ENCODE results near the gene TBC1D22A.

The TBC1D22A gene

GRCh38 chr22:47095395-47096122 lies 333.1 kb downstream of the TBC1D22A start:
- Histone ChIP-seq H3K9me3 (ENCODE audit: severe bottlenecking) (no peaks in the 10 kb centered on the region), H3K4me3 (ENCODE audit: low read depth, low read length) (no peak overlapping the region), H3K27me3 (ENCODE audit: insufficient read depth, low read depth, severe bottlenecking) (no peaks in the 10 kb centered on the region), H3K36me3 (no peaks in the 10 kb centered on the region), H3K27ac (no peak overlapping the region)
- DNase-seq = no peak
- TF ChIP-seq, protein P1, sequence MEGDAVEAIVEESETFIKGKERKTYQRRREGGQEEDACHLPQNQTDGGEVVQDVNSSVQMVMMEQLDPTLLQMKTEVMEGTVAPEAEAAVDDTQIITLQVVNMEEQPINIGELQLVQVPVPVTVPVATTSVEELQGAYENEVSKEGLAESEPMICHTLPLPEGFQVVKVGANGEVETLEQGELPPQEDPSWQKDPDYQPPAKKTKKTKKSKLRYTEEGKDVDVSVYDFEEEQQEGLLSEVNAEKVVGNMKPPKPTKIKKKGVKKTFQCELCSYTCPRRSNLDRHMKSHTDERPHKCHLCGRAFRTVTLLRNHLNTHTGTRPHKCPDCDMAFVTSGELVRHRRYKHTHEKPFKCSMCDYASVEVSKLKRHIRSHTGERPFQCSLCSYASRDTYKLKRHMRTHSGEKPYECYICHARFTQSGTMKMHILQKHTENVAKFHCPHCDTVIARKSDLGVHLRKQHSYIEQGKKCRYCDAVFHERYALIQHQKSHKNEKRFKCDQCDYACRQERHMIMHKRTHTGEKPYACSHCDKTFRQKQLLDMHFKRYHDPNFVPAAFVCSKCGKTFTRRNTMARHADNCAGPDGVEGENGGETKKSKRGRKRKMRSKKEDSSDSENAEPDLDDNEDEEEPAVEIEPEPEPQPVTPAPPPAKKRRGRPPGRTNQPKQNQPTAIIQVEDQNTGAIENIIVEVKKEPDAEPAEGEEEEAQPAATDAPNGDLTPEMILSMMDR (IDR thresholded peaks at IDR 0.05; ENCODE audit: low read depth, low read length) = no peak

DNA sequence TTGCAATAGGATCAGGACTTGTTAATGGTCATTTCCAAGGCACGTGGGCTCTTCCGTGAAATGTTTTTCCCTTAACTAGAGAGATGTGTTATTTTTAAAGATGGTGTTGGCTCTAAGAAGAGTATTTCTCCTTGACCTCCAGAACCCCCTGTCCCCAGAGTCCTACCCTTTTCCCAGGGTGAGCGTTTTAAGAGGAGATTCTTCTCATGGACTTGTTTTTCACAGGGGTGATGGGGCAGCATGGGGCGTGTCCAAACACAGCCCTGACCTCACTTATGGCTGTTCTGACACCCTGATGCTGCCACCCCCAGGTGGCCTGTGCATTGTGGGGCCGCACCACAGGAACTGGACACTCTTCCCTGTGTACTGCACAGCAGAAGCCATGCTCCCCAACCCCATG lies 335.7 kb downstream of the TBC1D22A start:
- Histone ChIP-seq H3K9me3 (ENCODE audit: severe bottlenecking) (no peaks in the 10 kb centered on the region), H3K4me3 (ENCODE audit: low read depth, low read length) (no peak overlapping the region), H3K36me3 (no peaks in the 10 kb centered on the region), H3K27me3 (ENCODE audit: insufficient read depth, low read depth, severe bottlenecking) (no peaks in the 10 kb centered on the region), H3K27ac (no peak overlapping the region)
- DNase-seq = no peak
- TF ChIP-seq, protein P1 (IDR thresholded peaks at IDR 0.05; ENCODE audit: low read depth, low read length) = no peak

DNA sequence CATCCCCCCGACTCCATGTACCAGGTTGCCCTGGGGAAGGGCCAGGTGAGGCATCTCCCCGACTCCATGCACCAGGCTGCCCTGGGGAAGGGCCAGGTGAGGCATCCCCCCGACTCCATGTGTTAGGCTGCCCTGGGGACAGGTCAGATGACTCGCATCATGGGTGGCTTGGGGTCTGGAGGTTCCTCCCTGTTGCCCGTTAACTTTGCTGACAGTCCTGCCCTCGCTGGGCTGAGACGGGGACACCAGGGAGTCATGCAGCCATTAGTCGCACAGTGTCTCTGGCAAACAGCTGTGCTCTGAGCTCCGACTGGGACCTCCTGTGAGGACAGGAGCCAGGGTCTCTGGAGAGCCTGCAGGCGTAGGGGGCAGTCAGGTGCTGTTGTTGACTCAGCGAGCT lies 336.1 kb downstream of the TBC1D22A start:
- Histone ChIP-seq H3K4me3 (ENCODE audit: low read depth, low read length) (no peak overlapping the region), H3K27me3 (ENCODE audit: insufficient read depth, low read depth, severe bottlenecking) (no peaks in the 10 kb centered on the region), H3K36me3 (no peaks in the 10 kb centered on the region), H3K27ac (no peak overlapping the region), H3K9me3 (ENCODE audit: severe bottlenecking) (no peaks in the 10 kb centered on the region)
- no peak for DNase-seq
- TF ChIP-seq, protein P1 (IDR thresholded peaks at IDR 0.05; ENCODE audit: low read depth, low read length) = no peak

GRCh38 chr22:47100019-47100418 lies 337.6 kb downstream of the TBC1D22A start:
- DNase-seq = no peak
- TF ChIP-seq, protein P1 (IDR thresholded peaks at IDR 0.05; ENCODE audit: low read depth, low read length) = no peak
- no peaks in the 10 kb centered on the region for H3K9me3 ChIP-seq (ENCODE audit: severe bottlenecking)
- H3K4me3 ChIP-seq (ENCODE audit: low read depth, low read length) = no peak overlapping the region
- H3K27ac ChIP-seq = no peak overlapping the region
- no peaks in the 10 kb centered on the region for H3K36me3 ChIP-seq
- H3K27me3 ChIP-seq (ENCODE audit: insufficient read depth, low read depth, severe bottlenecking) = no peaks in the 10 kb centered on the region

DNA sequence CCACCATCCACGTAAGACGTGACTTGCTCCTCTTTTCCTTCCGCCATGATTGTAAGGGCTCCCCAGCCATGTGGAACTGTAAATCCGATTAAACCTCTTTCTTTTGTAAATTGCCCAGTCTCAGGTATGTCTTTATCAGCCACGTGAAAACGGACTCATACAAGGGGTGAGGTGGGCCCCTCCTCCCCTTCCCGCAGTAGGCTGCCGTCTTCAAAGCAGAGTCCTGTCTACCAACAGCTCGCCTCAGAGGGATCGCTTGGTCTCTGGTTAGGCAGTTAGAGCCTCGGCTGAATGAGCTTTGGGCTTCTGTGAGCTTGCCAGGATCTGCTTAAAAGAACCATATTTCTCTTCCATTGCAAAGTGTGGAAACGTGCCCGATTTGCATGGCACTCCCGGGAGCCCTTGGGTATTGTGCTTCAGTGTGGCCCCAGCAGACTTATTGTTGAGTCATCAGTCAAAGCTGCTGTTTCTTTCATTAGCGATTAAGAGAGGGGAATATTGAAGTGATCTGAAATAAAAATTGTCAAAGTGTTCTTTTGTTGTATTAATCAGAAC lies 338.3 kb downstream of the TBC1D22A start:
- H3K4me3 ChIP-seq (ENCODE audit: low read depth, low read length) = no peak overlapping the region
- H3K27ac ChIP-seq = no peak overlapping the region

More for the DNA sequence above, 338.3 kb downstream of the TBC1D22A start:
- Histone ChIP-seq H3K27me3 (ENCODE audit: insufficient read depth, low read depth, severe bottlenecking) (no peaks in the 10 kb centered on the region), H3K36me3 (no peaks in the 10 kb centered on the region), H3K9me3 (ENCODE audit: severe bottlenecking) (no peaks in the 10 kb centered on the region)
- TF ChIP-seq, protein P1 (IDR thresholded peaks at IDR 0.05; ENCODE audit: low read depth, low read length) = no peak
- no peak for DNase-seq
